ENCODE results near the gene TMEM18. TPM values are rescaled to one million over a fixed set of nuclear protein-coding genes. Genes with fewer than 3 reads are reported as not detected.
A peak's percentile ranks its signal among the peaks of the same experiment; 100 is the strongest.
"Not testable (repeated sequence)": the region's sequence is repeated elsewhere in the genome, so short reads cannot be mapped to it uniquely, and the experiment has no call there.

The TMEM18 gene
- total RNA-seq, 1 donor from 2014 or later, result 37.1 TPM

GRCh38 chr2:714005-714741 is 37.0 kb upstream of the TMEM18 start:
- peak in 1 of 2 experiments; percentile 63 for DNase-seq (ENCODE audit: low spot score in 2 of 2, unreplicated experiment in 2 of 2)
- Mint-ChIP-seq H3K4me3 (no peak overlapping the region), H3K27ac (no peak overlapping the region), H3K36me3 (no peaks in the 10 kb centered on the region), H3K9me3 (no peaks in the 10 kb centered on the region), H3K4me1 (no peaks in the 10 kb centered on the region), H3K27me3 (ENCODE audit: low read depth) (peaks cover 55% of the 10 kb centered on the region)
- TF ChIP-seq CTCF (IDR thresholded peaks at IDR 0.05; ENCODE audit: unreplicated experiment), result peak; percentile 55

- H3K27ac Mint-ChIP-seq, result no peak overlapping the region
- no peaks in the 10 kb centered on the region for H3K9me3 Mint-ChIP-seq
- DNase-seq (ENCODE audit: low spot score in 2 of 2, unreplicated experiment in 2 of 2), result no peak
- peaks cover 2% of the 10 kb centered on the region for H3K4me1 Mint-ChIP-seq
- TF ChIP-seq CTCF (IDR thresholded peaks at IDR 0.05; ENCODE audit: unreplicated experiment), result no peak
- peaks cover 52% of the 10 kb centered on the region for H3K27me3 Mint-ChIP-seq (ENCODE audit: low read depth)
- H3K36me3 Mint-ChIP-seq, result no peaks in the 10 kb centered on the region
- no peak overlapping the region for H3K4me3 Mint-ChIP-seq
Measured at GRCh38 chr2:710867-711665, 33.9 kb upstream of the TMEM18 start.

GRCh38 chr2:709138-709765 is 32.0 kb upstream of the TMEM18 start:
- no peak overlapping the region for H3K4me3 Mint-ChIP-seq
- H3K27me3 Mint-ChIP-seq (ENCODE audit: low read depth), result peaks cover 48% of the 10 kb centered on the region
- H3K27ac Mint-ChIP-seq, result no peak overlapping the region
- H3K9me3 Mint-ChIP-seq, result peaks cover 11% of the 10 kb centered on the region
- H3K36me3 Mint-ChIP-seq, result no peaks in the 10 kb centered on the region
- peaks cover 2% of the 10 kb centered on the region for H3K4me1 Mint-ChIP-seq
- DNase-seq (ENCODE audit: low spot score in 2 of 2, unreplicated experiment in 2 of 2), result no peak
- TF ChIP-seq CTCF (IDR thresholded peaks at IDR 0.05; ENCODE audit: unreplicated experiment), result no peak

DNA sequence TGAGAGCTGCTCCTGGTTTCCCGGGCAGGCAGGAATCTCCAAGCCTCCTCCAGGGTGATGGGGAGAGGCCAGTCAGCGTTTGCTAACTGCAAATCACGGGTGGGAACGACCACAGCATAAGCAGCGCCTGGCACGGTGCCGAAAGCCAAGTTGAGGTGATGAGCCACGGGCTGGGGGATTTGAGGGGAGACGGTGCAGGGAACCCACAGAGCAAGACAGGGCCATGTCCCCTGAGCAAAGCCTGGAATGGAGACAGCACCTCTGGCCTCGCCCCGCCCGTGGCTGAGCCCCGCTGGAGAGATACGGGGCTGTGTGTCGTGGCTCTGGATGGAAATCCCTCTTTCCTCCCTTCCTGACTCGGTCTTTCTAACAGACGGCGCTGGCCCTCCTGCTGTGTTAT is 31.5 kb upstream of the TMEM18 start:
- H3K27me3 Mint-ChIP-seq (ENCODE audit: low read depth), result peaks cover 44% of the 10 kb centered on the region
- no peak overlapping the region for H3K4me3 Mint-ChIP-seq
- H3K4me1 Mint-ChIP-seq, result peaks cover 2% of the 10 kb centered on the region
- peaks cover 2% of the 10 kb centered on the region for H3K36me3 Mint-ChIP-seq
- peaks cover 15% of the 10 kb centered on the region for H3K9me3 Mint-ChIP-seq
- DNase-seq (ENCODE audit: low spot score in 2 of 2, unreplicated experiment in 2 of 2), result no peak
- TF ChIP-seq CTCF (IDR thresholded peaks at IDR 0.05; ENCODE audit: unreplicated experiment), result no peak
- no peak overlapping the region for H3K27ac Mint-ChIP-seq

DNA sequence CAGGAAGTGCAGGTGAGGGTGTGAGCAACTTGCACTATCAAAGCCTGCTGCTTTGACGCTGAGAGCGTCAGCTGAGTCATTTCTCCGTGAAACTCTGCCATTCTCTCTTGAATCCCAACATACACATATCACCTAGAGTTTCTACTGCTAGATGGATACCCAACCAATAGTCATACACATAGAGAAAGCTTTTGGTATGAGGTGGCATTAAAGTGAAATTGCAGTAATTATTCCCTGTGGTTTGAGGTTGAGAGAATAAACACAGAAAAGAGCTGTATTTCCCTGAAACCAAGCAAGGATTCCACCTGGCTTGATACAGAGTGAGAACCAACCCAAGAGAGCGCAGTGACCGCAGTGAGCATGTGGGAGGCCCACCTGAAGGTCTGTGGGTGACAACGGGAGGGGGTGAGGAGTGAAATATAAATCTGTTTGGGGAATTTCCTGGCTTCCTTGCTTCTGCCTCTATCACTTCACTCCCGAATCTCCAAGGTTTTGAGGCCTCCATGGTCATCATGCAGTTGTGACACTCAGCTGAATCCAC is 28.8 kb upstream of the TMEM18 start:
- H3K27me3 Mint-ChIP-seq (ENCODE audit: low read depth), result peaks cover 21% of the 10 kb centered on the region
- peaks cover 11% of the 10 kb centered on the region for H3K4me1 Mint-ChIP-seq
- no peak overlapping the region for H3K4me3 Mint-ChIP-seq
- H3K36me3 Mint-ChIP-seq, result peaks cover 2% of the 10 kb centered on the region
- H3K9me3 Mint-ChIP-seq, result peaks cover 15% of the 10 kb centered on the region
- no peak overlapping the region for H3K27ac Mint-ChIP-seq
- no peak for DNase-seq (ENCODE audit: low spot score in 2 of 2, unreplicated experiment in 2 of 2)
- TF ChIP-seq CTCF (IDR thresholded peaks at IDR 0.05; ENCODE audit: unreplicated experiment), result no peak

DNA sequence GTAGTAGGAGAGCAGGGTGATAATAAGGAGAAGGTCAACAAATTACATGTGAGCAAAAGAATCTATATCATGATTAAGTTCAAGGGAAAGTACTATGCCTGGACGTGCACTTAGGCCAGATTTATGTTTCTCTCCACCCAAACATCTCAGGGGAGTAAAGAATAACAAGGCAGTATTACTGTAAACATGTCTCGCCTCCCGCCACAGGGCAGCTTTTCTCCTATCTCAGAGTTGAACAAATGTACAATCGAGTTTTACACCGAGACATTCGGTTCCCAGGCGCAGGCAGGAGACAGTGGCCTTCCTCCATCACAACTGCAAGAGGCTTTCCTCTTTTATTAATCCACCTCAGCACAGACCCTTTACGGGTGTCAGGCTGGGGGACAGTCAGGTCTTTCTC is 25.6 kb upstream of the TMEM18 start:
- not testable (repeated sequence) for H3K36me3 Mint-ChIP-seq; DNase-seq (ENCODE audit: low spot score in 2 of 2, unreplicated experiment in 2 of 2); H3K4me3 Mint-ChIP-seq; H3K27me3 Mint-ChIP-seq (ENCODE audit: low read depth)
- H3K9me3 Mint-ChIP-seq, result peaks cover 24% of the 10 kb centered on the region
- H3K4me1 Mint-ChIP-seq, result peaks cover 11% of the 10 kb centered on the region
- H3K27ac Mint-ChIP-seq, result peak overlapping the region; percentile 75
